Spleen (tissue), 11 donors: Measurements from ENCODE around the gene PAK3. TPM values are rescaled to one million over a fixed set of nuclear protein-coding genes. Genes with fewer than 3 reads are reported as not detected.

Experiments used
- DNase-seq: peaks from one replicate; pipeline ENCODE4 v3.0.0-alpha.2; 2020
- H3K27ac ChIP-seq, 8 donors: fragments of 200-600 bp; sonication (generic) in 7 of 8; 1 replicate in 4 of 8; 2 replicates in 4 of 8; pipeline versions ENCODE4 v1.5.0 to v1.8.0; 2016 to 2021; ENCODE audit warnings: inconsistent platforms in 4 of 8, mild to moderate bottlenecking in 4 of 8, moderate library complexity in 1 of 8
- H3K27me3 ChIP-seq, 7 donors: fragments of 200-600 bp; sonication (generic) in 6 of 7; replicated peaks in 1 of 7; 1 replicate in 4 of 7; 2 replicates in 3 of 7; pipeline versions ENCODE4 v1.5.0 to v1.8.0; 2016 to 2021; ENCODE audit warnings: inconsistent platforms in 3 of 7, mild to moderate bottlenecking in 1 of 7
- H3K36me3 ChIP-seq, 6 donors: fragments of 200-600 bp; sonication (generic) in 5 of 6; 1 replicate in 4 of 6; 2 replicates in 2 of 6; pipeline versions ENCODE4 v1.5.0 to v1.8.0; 2016 to 2021; ENCODE audit warnings: inconsistent platforms in 2 of 6
- H3K4me1 ChIP-seq, 6 donors: fragments of 200-600 bp; sonication (generic) in 5 of 6; 1 replicate in 3 of 6; 2 replicates in 3 of 6; pipeline versions ENCODE4 v1.5.0 to v1.8.0; 2016 to 2021; ENCODE audit warnings: inconsistent platforms in 3 of 6
- H3K4me3 ChIP-seq, 8 donors: fragments of 200-600 bp; sonication (generic) in 7 of 8; 1 replicate in 4 of 8; 2 replicates in 4 of 8; pipeline versions ENCODE4 v1.5.0 to v1.8.0; 2016 to 2021; ENCODE audit warnings: inconsistent platforms in 4 of 8, mild to moderate bottlenecking in 4 of 8, moderate library complexity in 2 of 8
- H3K9me3 ChIP-seq, 8 donors: fragments of 200-600 bp; sonication (generic) in 7 of 8; 1 replicate in 4 of 8; 2 replicates in 4 of 8; pipeline versions ENCODE4 v1.5.0 to v1.8.0; 2016 to 2021; ENCODE audit warnings: inconsistent platforms in 4 of 8
- POLR2A ChIP-seq, 3 donors: fragments of 450-650 bp; IDR thresholded peaks; one replicate each; pipeline ENCODE4 v1.5.1; 2017; ENCODE audit warnings: antibody characterized with exemption in 3 of 3, mild to moderate bottlenecking in 1 of 3
- POLR2AphosphoS5 ChIP-seq, 3 donors: sonication (generic); formaldehyde crosslinking; IDR thresholded peaks; one replicate each; pipeline ENCODE4 v1.5.1; 2017; ENCODE audit warnings: antibody characterized with exemption in 3 of 3
- WGBS, 5 donors: extraction: QIAGEN DNeasy Blood & Tissue Kit in 3 of 5; methylation state at CpG; one replicate each; pipeline versions ENCODE4 v1.1.5 to v1.1.7; 2013 to 2018; 5-methylcytosine and 5-hydroxymethylcytosine counted together
- intact Hi-C: fragments of 100-400 bp; cut with DNase I; formaldehyde crosslinking; loops from one replicate; pipeline ENCODE4 v1.15.0; 2023; ENCODE audit warnings: low total_unique reads
- polyA plus RNA-seq, 3 donors: library from polyadenylated mRNA; stranded (reverse); fragments of 200-250 nt; gene quantifications; one replicate each; pipeline ENCODE4 v1.2.1, GENCODE V29; 2013
- total RNA-seq, 7 donors: library from RNA; depleted of rRNA in 3 of 7; stranded (reverse); fragments of >200 nt in 3 of 7; fragmentation: NEBNext Ultra II Directional in 4 of 7; extraction: Animal tissue kit (Norgen Biotek cat#: 25700) in 4 of 7; gene quantifications; one replicate each; pipeline versions ENCODE4 v1.1.0 to v1.2.1, GENCODE V29; 2016 to 2021
- TF ChIP-seq, protein P1 (sequence below), 11 experiments: fragments of 200-600 bp in 7 of 11; fragments of 450-650 bp in 4 of 11; sonication (generic) in 4 of 11; IDR thresholded peaks in 8 of 11; conservative IDR thresholded peaks in 3 of 11; 1 replicate in 7 of 11; 2 replicates in 4 of 11; pipeline versions ENCODE4 v1.4.0 to v1.8.0; 2016 to 2021; ENCODE audit warnings: antibody characterized with exemption in 11 of 11, inconsistent platforms in 4 of 11, mild to moderate bottlenecking in 1 of 11
- donor health status: healthy with polysubstance abuse.
- donor health status: DM: no; HTN: no; CAD: no; lungs with moderate emphysema.
- donor health status: DM: no; HTN: no; CAD: no.
- donor health status: Bipolar disorder and iron deficiency.
- donor health status: healthy.
- donor health status: DM: no; HTN: no; CAD: no.
- donor health status: DM: yes; HTN: yes; CAD: no.

The PAK3 gene
- total and polyA plus RNA-seq, 10 donors, result 0.09 to 7.3 (median 2.7) TPM

DNA sequence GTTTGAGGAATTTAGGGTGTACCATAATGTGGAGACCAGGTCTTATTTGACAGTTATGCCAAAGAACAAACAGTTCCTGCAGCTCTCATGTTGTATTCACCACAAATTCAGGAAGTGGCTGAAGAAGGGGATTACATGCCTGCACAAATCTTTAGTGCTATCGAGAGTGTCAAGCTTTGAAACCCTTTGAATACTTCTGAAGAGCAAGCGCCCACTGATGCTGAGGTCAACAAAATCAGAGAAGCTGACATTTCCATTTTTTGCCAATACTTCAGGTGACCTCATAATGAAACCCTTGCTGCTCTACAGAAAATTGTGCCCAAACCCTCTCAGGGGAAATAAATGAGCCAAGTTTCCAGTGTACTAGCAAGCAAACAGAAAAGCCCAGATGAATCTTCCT lies 28.4 kb downstream of the PAK3 start:
- H3K27ac ChIP-seq, result no peak overlapping the region
- peaks cover 0 to 3% (median 0%) of the 10 kb centered on the region in 6 donors for H3K4me1 ChIP-seq
- DNase-seq, result no peak
- TF ChIP-seq, protein P1, sequence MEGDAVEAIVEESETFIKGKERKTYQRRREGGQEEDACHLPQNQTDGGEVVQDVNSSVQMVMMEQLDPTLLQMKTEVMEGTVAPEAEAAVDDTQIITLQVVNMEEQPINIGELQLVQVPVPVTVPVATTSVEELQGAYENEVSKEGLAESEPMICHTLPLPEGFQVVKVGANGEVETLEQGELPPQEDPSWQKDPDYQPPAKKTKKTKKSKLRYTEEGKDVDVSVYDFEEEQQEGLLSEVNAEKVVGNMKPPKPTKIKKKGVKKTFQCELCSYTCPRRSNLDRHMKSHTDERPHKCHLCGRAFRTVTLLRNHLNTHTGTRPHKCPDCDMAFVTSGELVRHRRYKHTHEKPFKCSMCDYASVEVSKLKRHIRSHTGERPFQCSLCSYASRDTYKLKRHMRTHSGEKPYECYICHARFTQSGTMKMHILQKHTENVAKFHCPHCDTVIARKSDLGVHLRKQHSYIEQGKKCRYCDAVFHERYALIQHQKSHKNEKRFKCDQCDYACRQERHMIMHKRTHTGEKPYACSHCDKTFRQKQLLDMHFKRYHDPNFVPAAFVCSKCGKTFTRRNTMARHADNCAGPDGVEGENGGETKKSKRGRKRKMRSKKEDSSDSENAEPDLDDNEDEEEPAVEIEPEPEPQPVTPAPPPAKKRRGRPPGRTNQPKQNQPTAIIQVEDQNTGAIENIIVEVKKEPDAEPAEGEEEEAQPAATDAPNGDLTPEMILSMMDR (IDR thresholded peaks at IDR 0.05 in 8 of 11, conservative IDR thresholded peaks at IDR 0.05 in 3 of 11), result no peak
- no peak for TF ChIP-seq POLR2A (IDR thresholded peaks at IDR 0.05)
- TF ChIP-seq POLR2AphosphoS5 (IDR thresholded peaks at IDR 0.05), result no peak
- whole genome bisulfite sequencing, 5 donors, result 45 to 66% (median 60%) methylated on average over 2 of the region's 2 CpGs
- no peak overlapping the region for H3K4me3 ChIP-seq
- H3K9me3 ChIP-seq, result no peaks in the 10 kb centered on the region
- H3K36me3 ChIP-seq, result no peaks in the 10 kb centered on the region
- no peaks in the 10 kb centered on the region for H3K27me3 ChIP-seq
- intact Hi-C loops, result no loop called here

- H3K9me3 ChIP-seq, result no peaks in the 10 kb centered on the region
- no peak for DNase-seq
- H3K27me3 ChIP-seq, result no peaks in the 10 kb centered on the region
- H3K4me1 ChIP-seq, result peaks cover 0 to 3% (median 0%) of the 10 kb centered on the region in 6 donors
- intact Hi-C loops, result no loop called here
- H3K36me3 ChIP-seq, result no peaks in the 10 kb centered on the region
- no peak for TF ChIP-seq POLR2A (IDR thresholded peaks at IDR 0.05)
- TF ChIP-seq POLR2AphosphoS5 (IDR thresholded peaks at IDR 0.05), result no peak
- TF ChIP-seq, protein P1 (IDR thresholded peaks at IDR 0.05 in 8 of 11, conservative IDR thresholded peaks at IDR 0.05 in 3 of 11), result no peak
- no peak overlapping the region for H3K4me3 ChIP-seq
- H3K27ac ChIP-seq, result no peak overlapping the region
Measured at GRCh38 chrX:111127038-111127437, 31.0 kb downstream of the PAK3 start.

DNA sequence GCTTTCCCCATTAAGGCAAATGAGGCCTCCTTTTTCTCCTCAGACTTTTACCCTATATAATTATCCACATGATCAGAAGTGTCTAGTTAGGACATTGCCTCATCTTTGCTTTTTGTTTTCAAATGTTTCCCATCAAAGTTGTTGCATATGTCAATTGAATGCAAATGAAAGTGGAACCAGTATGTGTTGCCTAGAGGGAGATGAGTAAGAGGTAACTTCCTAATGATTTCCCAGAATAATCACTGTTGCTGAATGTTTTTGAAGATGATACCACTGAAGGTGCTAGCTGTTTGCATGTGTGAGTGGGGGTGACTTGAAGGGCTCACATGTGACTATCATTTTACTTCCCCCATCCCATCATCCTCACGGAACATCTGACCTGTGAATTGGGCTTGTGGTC lies 33.9 kb downstream of the PAK3 start:
- WGBS, 5 donors, result 76 to 100% (median 80%) methylated on average over 1 of the region's 1 CpG
- no peak overlapping the region for H3K27ac ChIP-seq
- H3K36me3 ChIP-seq, result no peaks in the 10 kb centered on the region
- TF ChIP-seq POLR2A (IDR thresholded peaks at IDR 0.05) (no peak), POLR2AphosphoS5 (IDR thresholded peaks at IDR 0.05) (no peak)
- TF ChIP-seq, protein P1 (IDR thresholded peaks at IDR 0.05 in 8 of 11, conservative IDR thresholded peaks at IDR 0.05 in 3 of 11), result no peak
- DNase-seq, result no peak
- no peaks in the 10 kb centered on the region for H3K9me3 ChIP-seq
- no peaks in the 10 kb centered on the region for H3K27me3 ChIP-seq
- intact Hi-C loops, result no loop called here
- no peak overlapping the region for H3K4me3 ChIP-seq
- H3K4me1 ChIP-seq, result no peaks in the 10 kb centered on the region

DNA sequence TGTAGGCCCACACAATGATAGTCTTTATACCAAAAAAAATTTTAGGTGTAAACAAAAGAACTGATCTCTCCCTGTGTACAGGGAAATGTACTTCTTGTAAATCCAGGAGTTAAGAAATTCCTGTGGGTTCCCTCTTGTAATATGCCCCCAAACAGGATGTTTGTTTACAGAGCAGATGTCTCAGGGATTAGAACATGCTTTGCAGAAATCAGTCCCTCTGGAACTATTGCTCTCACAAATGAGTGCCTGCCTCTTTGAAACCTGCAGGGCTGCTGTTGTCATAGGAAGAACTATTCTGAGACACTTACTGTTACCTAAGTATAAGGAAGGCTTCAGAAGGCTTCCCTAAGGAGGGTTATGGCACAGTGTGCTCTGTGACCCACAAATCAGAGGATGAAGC lies 35.6 kb downstream of the PAK3 start:
- no peaks in the 10 kb centered on the region for H3K9me3 ChIP-seq
- H3K27ac ChIP-seq, result no peak overlapping the region
- H3K4me3 ChIP-seq, result no peak overlapping the region
- peaks cover 0 to 11% (median 0%) of the 10 kb centered on the region in 7 donors for H3K27me3 ChIP-seq
- intact Hi-C loops, result no loop called here
- H3K4me1 ChIP-seq, result no peaks in the 10 kb centered on the region
- no peak for DNase-seq
- H3K36me3 ChIP-seq, result no peaks in the 10 kb centered on the region
- TF ChIP-seq, protein P1 (IDR thresholded peaks at IDR 0.05 in 8 of 11, conservative IDR thresholded peaks at IDR 0.05 in 3 of 11), result no peak
- TF ChIP-seq POLR2A (IDR thresholded peaks at IDR 0.05) (no peak), POLR2AphosphoS5 (IDR thresholded peaks at IDR 0.05) (no peak)
